Measurements from ENCODE around the gene TTYH3.

Gene TTYH3

DNA sequence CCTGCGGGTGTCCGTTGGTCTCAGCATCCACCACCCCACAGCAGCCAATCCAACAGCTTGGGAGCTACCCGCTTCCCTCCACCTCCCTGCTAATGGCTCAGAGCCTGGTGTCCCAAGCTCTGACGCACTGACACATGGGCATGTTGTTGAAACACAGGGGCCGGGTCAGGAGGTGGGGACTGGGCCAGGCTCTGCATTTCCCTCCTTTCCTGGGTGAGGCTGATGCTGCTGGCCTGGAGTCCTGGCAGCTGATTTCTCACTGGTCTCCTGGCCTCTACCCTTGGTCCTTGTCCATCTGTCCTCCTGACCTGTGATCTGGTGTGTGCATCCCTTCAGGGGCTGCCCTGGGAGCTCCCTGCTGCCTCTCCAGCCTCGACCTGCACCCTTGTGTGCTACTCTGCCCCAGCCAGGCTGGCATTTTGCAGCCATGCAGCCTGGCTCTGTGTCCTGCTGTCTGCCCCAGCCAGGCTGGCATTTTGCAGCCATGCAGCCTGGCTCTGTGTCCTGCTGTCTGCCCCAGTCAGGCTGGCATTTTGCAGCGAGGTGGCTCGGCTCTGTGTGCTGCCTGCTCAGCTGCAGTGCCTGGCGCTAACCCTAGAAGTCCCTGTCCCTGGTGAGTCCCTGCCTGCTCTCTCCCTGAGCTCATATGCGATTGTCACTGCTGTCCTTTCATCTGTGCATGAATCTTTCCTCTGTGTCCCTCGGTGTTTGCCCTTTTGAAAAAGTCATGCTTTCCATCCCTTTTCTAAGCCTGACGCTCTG lies 70.2 kb downstream of the TTYH3 start:
- TF ChIP-seq, protein P1, sequence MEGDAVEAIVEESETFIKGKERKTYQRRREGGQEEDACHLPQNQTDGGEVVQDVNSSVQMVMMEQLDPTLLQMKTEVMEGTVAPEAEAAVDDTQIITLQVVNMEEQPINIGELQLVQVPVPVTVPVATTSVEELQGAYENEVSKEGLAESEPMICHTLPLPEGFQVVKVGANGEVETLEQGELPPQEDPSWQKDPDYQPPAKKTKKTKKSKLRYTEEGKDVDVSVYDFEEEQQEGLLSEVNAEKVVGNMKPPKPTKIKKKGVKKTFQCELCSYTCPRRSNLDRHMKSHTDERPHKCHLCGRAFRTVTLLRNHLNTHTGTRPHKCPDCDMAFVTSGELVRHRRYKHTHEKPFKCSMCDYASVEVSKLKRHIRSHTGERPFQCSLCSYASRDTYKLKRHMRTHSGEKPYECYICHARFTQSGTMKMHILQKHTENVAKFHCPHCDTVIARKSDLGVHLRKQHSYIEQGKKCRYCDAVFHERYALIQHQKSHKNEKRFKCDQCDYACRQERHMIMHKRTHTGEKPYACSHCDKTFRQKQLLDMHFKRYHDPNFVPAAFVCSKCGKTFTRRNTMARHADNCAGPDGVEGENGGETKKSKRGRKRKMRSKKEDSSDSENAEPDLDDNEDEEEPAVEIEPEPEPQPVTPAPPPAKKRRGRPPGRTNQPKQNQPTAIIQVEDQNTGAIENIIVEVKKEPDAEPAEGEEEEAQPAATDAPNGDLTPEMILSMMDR (IDR thresholded peaks at IDR 0.05; ENCODE audit: low read depth, low read length, missing control alignments): no peak
- H3K4me3 ChIP-seq (replicated peaks; ENCODE audit: low read depth, low read length): no peak overlapping the region
- DNase-seq (ENCODE audit: extremely low read depth, low read depth): no peak

DNA sequence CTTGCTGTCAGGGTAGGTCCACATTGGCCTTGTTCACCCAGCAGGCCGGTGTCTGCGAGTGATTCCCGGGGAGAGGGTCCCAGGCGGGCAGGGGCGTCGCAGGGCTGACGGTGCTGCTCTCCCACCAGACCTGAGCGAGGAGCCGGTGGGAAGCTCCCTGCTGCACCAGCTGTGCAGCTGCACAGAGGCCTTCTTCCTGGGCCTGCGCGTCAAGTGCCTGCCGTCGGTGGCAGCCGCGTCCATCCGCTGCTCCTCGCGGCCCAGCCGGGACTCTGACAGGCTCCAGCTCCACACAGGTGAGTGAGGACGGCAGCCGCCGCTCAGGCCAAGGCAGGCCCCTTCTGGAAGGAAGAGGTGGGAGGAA lies 70.8 kb downstream of the TTYH3 start:
- DNase-seq (ENCODE audit: extremely low read depth, low read depth): no peak
- TF ChIP-seq, protein P1 (IDR thresholded peaks at IDR 0.05; ENCODE audit: low read depth, low read length, missing control alignments): no peak

DNA sequence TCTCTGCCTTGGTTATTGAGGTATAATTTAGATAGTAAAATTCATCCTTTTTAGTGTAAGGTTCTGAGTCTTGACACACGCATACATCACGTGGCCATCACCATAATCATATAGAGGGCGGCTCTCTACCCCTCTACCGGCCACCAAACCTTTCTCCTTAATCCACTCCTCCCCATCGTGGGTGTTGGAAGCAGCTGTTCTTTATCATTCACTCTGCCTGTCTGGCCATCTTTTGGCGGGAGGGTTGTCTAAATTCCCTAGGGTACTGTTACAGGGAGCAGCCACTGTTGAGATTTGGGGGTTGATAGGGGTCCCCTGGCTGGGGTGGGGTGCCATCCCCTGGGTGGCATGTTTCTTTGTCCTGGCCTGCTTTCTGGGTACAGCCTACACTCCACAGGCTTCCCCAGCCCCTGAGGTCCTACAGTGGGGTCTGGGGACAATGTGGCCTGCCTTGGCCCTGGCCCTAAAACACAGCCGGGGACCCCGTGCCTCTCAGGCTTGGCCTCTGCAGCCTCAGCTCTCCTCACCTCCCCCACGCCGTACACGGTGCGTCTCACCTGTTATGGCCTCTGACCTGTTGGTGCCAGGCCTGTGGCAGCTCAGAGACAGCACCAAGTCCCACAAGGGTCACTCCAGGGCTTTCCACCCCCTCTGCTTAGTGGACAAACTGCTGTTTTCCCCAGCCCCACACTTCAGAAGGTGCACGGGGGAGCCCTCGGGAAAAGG lies 73.7 kb downstream of the TTYH3 start:
- TF ChIP-seq, protein P1 (IDR thresholded peaks at IDR 0.05; ENCODE audit: low read depth, low read length, missing control alignments): no peak
- no peak for DNase-seq (ENCODE audit: extremely low read depth, low read depth)
- H3K4me3 ChIP-seq (replicated peaks; ENCODE audit: low read depth, low read length): no peak overlapping the region

More for the DNA sequence above, 70.8 kb downstream of the TTYH3 start:
- no peak overlapping the region for H3K4me3 ChIP-seq (replicated peaks; ENCODE audit: low read depth, low read length)

DNA sequence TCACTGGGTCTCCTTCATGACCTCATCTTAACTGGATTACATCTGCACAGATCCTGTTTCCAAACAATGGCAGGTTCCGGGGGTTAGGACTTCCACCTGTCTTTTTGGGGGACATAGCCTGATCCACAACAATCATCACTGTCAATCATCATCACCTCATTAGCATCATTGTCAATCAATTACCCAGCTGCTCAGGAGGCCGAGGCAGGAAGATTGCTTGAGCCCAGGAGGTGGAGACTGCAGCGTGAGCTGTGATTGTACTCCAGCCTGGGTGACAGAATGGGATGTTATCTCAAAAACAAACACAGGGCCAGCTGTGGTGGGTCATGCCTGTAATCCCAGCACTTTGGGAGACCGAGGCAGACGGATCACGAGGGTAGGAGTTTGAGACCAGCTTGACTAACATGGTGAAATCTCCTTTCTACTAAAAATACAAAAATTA lies 74.9 kb downstream of the TTYH3 start:
- TF ChIP-seq, protein P1 (IDR thresholded peaks at IDR 0.05; ENCODE audit: low read depth, low read length, missing control alignments): no peak
- no peak for DNase-seq (ENCODE audit: extremely low read depth, low read depth)
- H3K4me3 ChIP-seq (replicated peaks; ENCODE audit: low read depth, low read length): no peak overlapping the region

DNA sequence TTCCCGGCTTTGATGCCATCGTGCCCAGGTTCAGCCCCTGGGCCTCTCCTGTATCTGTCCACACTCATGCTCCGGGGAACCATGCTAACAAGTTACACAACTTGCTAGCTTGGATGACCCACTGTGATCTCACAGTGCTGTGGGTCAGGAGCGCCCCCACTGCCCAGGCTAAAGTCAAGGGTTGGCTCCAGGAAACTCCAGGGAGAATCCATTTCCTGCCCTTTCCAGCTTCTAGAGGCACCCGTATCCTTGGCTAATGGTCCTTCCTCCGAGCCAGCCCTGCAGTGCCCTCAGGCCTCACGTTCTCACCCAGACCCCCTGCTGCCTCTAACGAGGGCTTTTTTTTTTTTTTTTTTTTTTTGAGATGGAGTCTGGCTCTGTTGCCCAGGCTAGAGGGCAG lies 75.7 kb downstream of the TTYH3 start:
- TF ChIP-seq, protein P1 (IDR thresholded peaks at IDR 0.05; ENCODE audit: low read depth, low read length, missing control alignments): no peak
- no peak for DNase-seq (ENCODE audit: extremely low read depth, low read depth)
- H3K4me3 ChIP-seq (replicated peaks; ENCODE audit: low read depth, low read length): no peak overlapping the region

GRCh38 chr7:2708041-2708440 lies 76.3 kb downstream of the TTYH3 start:
- DNase-seq (ENCODE audit: extremely low read depth, low read depth): no peak
- TF ChIP-seq, protein P1 (IDR thresholded peaks at IDR 0.05; ENCODE audit: low read depth, low read length, missing control alignments): no peak
- H3K4me3 ChIP-seq (replicated peaks; ENCODE audit: low read depth, low read length): no peak overlapping the region

Measured in HFF-Myc (cell line).